H1 (cell line): Measurements from ENCODE around the gene GLE1. TPM values are rescaled to one million over a fixed set of nuclear protein-coding genes. Genes with fewer than 3 reads are reported as not detected.

ENCODE experiments used
- CTCF ChIA-PET: fragments of 300-600 bp; sonication (Branson Sonifier 250); formaldehyde crosslinking; loops from one replicate; lab custom pipeline; 2021; ENCODE audit not compliant: partially characterized antibody; lab: Charles Lee
- POLR2A ChIA-PET: fragments of 300-600 bp; sonication (Branson Sonifier 250); formaldehyde crosslinking; loops from one replicate; lab custom pipeline; 2021; ENCODE audit warnings: inconsistent platforms; ENCODE audit not compliant: partially characterized antibody; lab: Charles Lee
- DNase-seq, 2 experiments: peaks; one replicate each; pipeline versions ENCODE4 v3.0.0 to v3.0.0-alpha.2; 2010 to 2022; ENCODE audit warnings: low spot score in 2 of 2, low read depth in 1 of 2, mixed read lengths in 1 of 2
- FAIRE-seq: peaks from 2 replicates; lab custom pipeline; 2011; peaks lifted over from hg19 to GRCh38; lab: Jason Lieb, UNC
- H2AFZ ChIP-seq: 2 replicates; pipeline ENCODE4 v1.8.1; 2012; ENCODE audit warnings: low read length, inconsistent platforms
- H2AK5ac ChIP-seq: 2 replicates; pipeline ENCODE4 v1.6.1; 2013; ENCODE audit warnings: low read depth, low read length
- H2BK120ac ChIP-seq: replicated peaks from 2 replicates; pipeline ENCODE3; 2013; ENCODE audit warnings: low read depth, low read length, inconsistent platforms
- H2BK12ac ChIP-seq: 2 replicates; pipeline ENCODE4 v1.6.1; 2013; ENCODE audit warnings: low read depth, low read length
- H2BK15ac ChIP-seq: 2 replicates; pipeline ENCODE4 v1.6.1; 2013; ENCODE audit warnings: low read length
- H2BK20ac ChIP-seq: 2 replicates; pipeline ENCODE4 v1.6.1; 2013; ENCODE audit warnings: low read length
- H2BK5ac ChIP-seq: 2 replicates; pipeline ENCODE4 v1.6.1; 2013; ENCODE audit warnings: low read depth, low read length
- H3K14ac ChIP-seq: 2 replicates; pipeline ENCODE4 v1.6.1; 2013; ENCODE audit warnings: inconsistent platforms; ENCODE audit not compliant: insufficient read length
- H3K18ac ChIP-seq: 2 replicates; pipeline ENCODE4 v1.6.1; 2013; ENCODE audit warnings: low read length; ENCODE audit errors: extremely low read depth
- H3K23ac ChIP-seq: 2 replicates; pipeline ENCODE4 v1.6.1; 2013; ENCODE audit warnings: inconsistent platforms; ENCODE audit not compliant: insufficient read length
- H3K23me2 ChIP-seq: 2 replicates; pipeline ENCODE4 v1.6.1; 2013; ENCODE audit warnings: low read depth, low read length
- H3K27ac ChIP-seq: 2 replicates; pipeline ENCODE4 v1.6.1; 2011; ENCODE audit warnings: low read depth, low read length, inconsistent platforms
- H3K27me3 ChIP-seq, 4 experiments: replicated peaks in 1 of 4; 1 replicate in 1 of 4; 2 replicates in 3 of 4; pipeline versions ENCODE4 v1.6.1 to v1.8.1; 2011 to 2013; ENCODE audit warnings: low read length in 3 of 4, mild to moderate bottlenecking in 3 of 4, inconsistent platforms in 2 of 4, mixed read lengths in 2 of 4, moderate library complexity in 1 of 4; ENCODE audit not compliant: control insufficient read depth in 3 of 4, insufficient read depth in 3 of 4; ENCODE audit errors: extremely low read depth in 1 of 4
- H3K36me3 ChIP-seq, 4 experiments: 2 replicates each; pipeline versions ENCODE4 v1.6.1 to v1.8.1; 2011 to 2013; ENCODE audit warnings: mild to moderate bottlenecking in 4 of 4, low read length in 3 of 4, moderate library complexity in 2 of 4, control low read depth in 1 of 4, inconsistent platforms in 1 of 4; ENCODE audit not compliant: insufficient read depth in 4 of 4, control insufficient read depth in 2 of 4
- H3K4ac ChIP-seq: replicated peaks from 2 replicates; pipeline ENCODE3; 2013; ENCODE audit warnings: low read length, low read depth, mixed read lengths, inconsistent platforms; ENCODE audit not compliant: insufficient read length
- H3K4me1 ChIP-seq, 4 experiments: replicated peaks in 1 of 4; 1 replicate in 1 of 4; 2 replicates in 3 of 4; pipeline versions ENCODE4 v1.6.1 to v1.8.1; 2011 to 2013; ENCODE audit warnings: low read length in 3 of 4, inconsistent platforms in 2 of 4, mixed read lengths in 1 of 4; ENCODE audit not compliant: insufficient read depth in 4 of 4, control insufficient read depth in 3 of 4
- H3K4me2 ChIP-seq, 2 experiments: 2 replicates each; pipeline versions ENCODE4 v1.6.1 to v1.8.1; 2011 to 2013; ENCODE audit warnings: low read depth in 2 of 2, low read length in 2 of 2, control low read depth in 1 of 2, inconsistent platforms in 1 of 2, mild to moderate bottlenecking in 1 of 2; ENCODE audit not compliant: insufficient read depth in 1 of 2
- H3K4me3 ChIP-seq, 4 experiments: fragments of 200-600, 300-600 bp in 1 of 4; sonication (generic), shearing (Covaris generic), sonication (Bioruptor Twin) in 1 of 4; 2 replicates each; pipeline versions ENCODE4 v1.5.1 to v1.8.1; 2011 to 2016; ENCODE audit warnings: low read length in 4 of 4, low read depth in 3 of 4, control low read depth in 2 of 4, inconsistent platforms in 2 of 4, mild to moderate bottlenecking in 2 of 4, mixed read lengths in 1 of 4, moderate library complexity in 1 of 4; ENCODE audit not compliant: insufficient read depth in 2 of 4; ENCODE audit errors: extremely low read depth in 1 of 4
- H3K56ac ChIP-seq: replicated peaks from 2 replicates; pipeline ENCODE3; 2013; ENCODE audit warnings: low read depth, mild to moderate bottlenecking, mixed read lengths, low read length, inconsistent platforms; ENCODE audit not compliant: insufficient read length
- H3K79me1 ChIP-seq: 2 replicates; pipeline ENCODE4 v1.6.1; 2013; ENCODE audit warnings: low read depth, low read length, control low read depth
- H3K79me2 ChIP-seq, 2 experiments: 2 replicates each; pipeline versions ENCODE4 v1.6.1 to v1.8.1; 2012 to 2013; ENCODE audit warnings: low read length in 2 of 2, mild to moderate bottlenecking in 2 of 2, inconsistent platforms in 1 of 2; ENCODE audit not compliant: insufficient read depth in 2 of 2, control insufficient read depth in 1 of 2
- H3K9ac ChIP-seq, 4 experiments: replicated peaks in 1 of 4; 1 replicate in 1 of 4; 2 replicates in 3 of 4; pipeline versions ENCODE4 v1.6.1 to v1.8.1; 2011 to 2013; ENCODE audit warnings: low read depth in 3 of 4, low read length in 3 of 4, control low read depth in 2 of 4, mild to moderate bottlenecking in 2 of 4, moderate library complexity in 2 of 4, inconsistent platforms in 1 of 4; ENCODE audit errors: extremely low read depth in 1 of 4
- H3K9me3 ChIP-seq, 2 experiments: 2 replicates each; pipeline versions ENCODE4 v1.6.1 to v1.8.1; 2012 to 2013; ENCODE audit warnings: mild to moderate bottlenecking in 2 of 2, moderate library complexity in 2 of 2, control low read depth in 1 of 2, inconsistent platforms in 1 of 2, low read depth in 1 of 2, low read length in 1 of 2, mixed read lengths in 1 of 2; ENCODE audit not compliant: insufficient read depth in 2 of 2
- H4K20me1 ChIP-seq, 2 experiments: replicated peaks in 1 of 2; 2 replicates each; pipeline versions ENCODE3 to v1.8.1; 2011 to 2013; ENCODE audit warnings: inconsistent platforms in 2 of 2, low read length in 2 of 2, mild to moderate bottlenecking in 1 of 2; ENCODE audit not compliant: insufficient read depth in 2 of 2, control insufficient read depth in 1 of 2
- H4K5ac ChIP-seq: 2 replicates; pipeline ENCODE4 v1.6.1; 2013; ENCODE audit warnings: low read length, low read depth, mixed read lengths, inconsistent platforms; ENCODE audit not compliant: insufficient read length
- H4K8ac ChIP-seq: 2 replicates; pipeline ENCODE4 v1.8.0; 2013; ENCODE audit warnings: mild to moderate bottlenecking, moderate library complexity, low read length, inconsistent platforms; ENCODE audit not compliant: insufficient read depth; ENCODE audit errors: extremely low read depth
- H4K91ac ChIP-seq: replicated peaks from 2 replicates; pipeline ENCODE3; 2013; ENCODE audit warnings: low read length, mixed read lengths, inconsistent platforms; ENCODE audit not compliant: insufficient read length
- ATF2 ChIP-seq: IDR thresholded peaks from 2 replicates; pipeline ENCODE4 v1.6.1; 2012; ENCODE audit warnings: low read length, inconsistent platforms
- BCL11A ChIP-seq, 2 experiments: IDR thresholded peaks; one replicate each; pipeline ENCODE4 v1.6.1; 2011; ENCODE audit warnings: low read depth in 2 of 2, low read length in 2 of 2, mild to moderate bottlenecking in 2 of 2
- FOSL1 ChIP-seq: IDR thresholded peaks from 2 replicates; pipeline ENCODE4 v1.6.1; 2011; ENCODE audit warnings: mild to moderate bottlenecking, low read depth, low read length, moderate library complexity; ENCODE audit not compliant: insufficient read depth
- HDAC6 ChIP-seq: IDR thresholded peaks from one replicate; pipeline ENCODE4 v1.7.1; 2012; ENCODE audit warnings: low read depth, mild to moderate bottlenecking, inconsistent platforms, low read length, moderate library complexity
- JUND ChIP-seq: IDR thresholded peaks from 2 replicates; pipeline ENCODE4 v1.6.1; 2011; ENCODE audit warnings: mild to moderate bottlenecking, improper control_type of control experiment, low read length
- KDM1A ChIP-seq: fragments of 200-600, 300-600 bp; sonication (generic); IDR thresholded peaks from 2 replicates; pipeline ENCODE4 v1.7.1; 2016; ENCODE audit warnings: mild to moderate bottlenecking, low read length, borderline replicate concordance
- MAX ChIP-seq: IDR thresholded peaks from 2 replicates; pipeline ENCODE4 v1.6.1; 2012; ENCODE audit warnings: inconsistent platforms
- PHF8 ChIP-seq: fragments of 200-600 bp; sonication (generic); conservative IDR thresholded peaks from 2 replicates; pipeline ENCODE4 v1.7.1; 2012; ENCODE audit warnings: low read depth, mild to moderate bottlenecking, inconsistent platforms, low read length, moderate library complexity
- RFX5 ChIP-seq: IDR thresholded peaks from 2 replicates; pipeline ENCODE4 v1.6.1; 2011; ENCODE audit warnings: low read depth, low read length, improper control_type of control experiment, borderline replicate concordance
- TAF7 ChIP-seq: optimal IDR thresholded peaks from 2 replicates; pipeline ENCODE3; 2011; ENCODE audit warnings: low read depth, mild to moderate bottlenecking, inconsistent platforms, low read length, moderate library complexity, borderline replicate concordance
- WGBS, 2 experiments: shearing (Covaris generic) in 1 of 2; methylation state at CpG; one replicate each; pipeline versions ENCODE4 v1.1.6 to v1.1.7; 2013 to 2015; ENCODE audit warnings: low lambda C conversion rate in 2 of 2, mixed read lengths in 2 of 2, inconsistent platforms in 1 of 2, low coverage in 1 of 2, missing lambda C conversion rate in 1 of 2; ENCODE audit not compliant: insufficient replicate concordance in 2 of 2, insufficient coverage in 1 of 2, insufficient read length in 1 of 2; ENCODE audit errors: extremely low coverage in 1 of 2, missing lambda C conversion rate in 1 of 2; 5-methylcytosine and 5-hydroxymethylcytosine counted together
- polyA plus RNA-seq, 7 experiments: library from polyadenylated mRNA; depleted of rRNA in 3 of 7; stranded (reverse) in 5 of 7; unstranded in 2 of 7; fragments of >200 nt in 5 of 7; fragments of 200-250 nt in 2 of 7; gene quantifications; 1 replicate in 5 of 7; 2 replicates in 1 of 7; 4 replicates in 1 of 7; pipeline versions ENCODE4 v1.2.1 to v1.2.3, GENCODE V29; 2011 to 2013; ENCODE audit warnings: missing spikeins in 2 of 7, mixed read lengths in 2 of 7
- total RNA-seq: library from RNA; stranded (reverse); fragmentation: NEBNext Ultra II Directional; extraction: Animal tissue kit (Norgen Biotek cat#: 25700); gene quantifications from 2 replicates; pipeline ENCODE4 v1.2.1, GENCODE V29; 2021

The GLE1 gene
- total and polyA plus RNA-seq, 2 of the 8 experiments (the other 6 are each of a cell fraction or from before 2014, with no cell fraction given) = 9.6 to 14.9 TPM

GRCh38 chr9:128551657-128552152 lies 47.2 kb downstream of the GLE1 start:
- H4K8ac ChIP-seq = peak overlapping the region; percentile 90; the same call in 1 of the 2 replicates
- H3K27ac ChIP-seq = no peak overlapping the region
- peaks cover 2 to 8% of the 10 kb centered on the region in 2 experiments for H4K20me1 ChIP-seq
- H2AK5ac ChIP-seq = no peak overlapping the region
- POLR2A ChIA-PET = interaction anchor here (0.6 to 7.2 kb wide), 24 partner anchors 11 to 337 kb away, joined by 3 to 59 read pairs (median 4); partner anchors contain the start of genes GLE1, GOLGA2, ODF2 and SWI5
- H3K4me3 ChIP-seq = peak overlapping the region; percentile 49 to 96 (median 74)
- no peak overlapping the region; the same call in 1 of the 2 replicates for H2BK5ac ChIP-seq
- H3K23ac ChIP-seq = no peak overlapping the region
- CTCF ChIA-PET = interaction anchor here (0.6 to 1.3 kb wide), 4 partner anchors 43 to 191 kb away, joined by 3 to 4 read pairs (median 3); no protein-coding TSS in a partner anchor
- peak overlapping the region; percentile 62 to 82 for H3K4me2 ChIP-seq
- FAIRE-seq = no peak
- H2BK12ac ChIP-seq = no peak overlapping the region
- no peak overlapping the region for H2BK20ac ChIP-seq
- H3K9me3 ChIP-seq = no peaks in the 10 kb centered on the region
- H3K27me3 ChIP-seq = peaks cover 0 to 3% (median 0%) of the 10 kb centered on the region in 4 experiments; a peak in 3 of 7 replicates
- no peak overlapping the region for H2BK120ac ChIP-seq
- H4K5ac ChIP-seq = no peak overlapping the region
- H3K79me1 ChIP-seq = no peaks in the 10 kb centered on the region
- H3K4me1 ChIP-seq = peaks cover 10 to 17% (median 15%) of the 10 kb centered on the region in 4 experiments
- no peak for DNase-seq
- no peak overlapping the region for H3K18ac ChIP-seq
- H4K91ac ChIP-seq = no peak overlapping the region
- no peak overlapping the region for H2AFZ ChIP-seq
- peak overlapping the region; percentile 22 to 66 (median 46); a peak in 6 of 7 replicates for H3K9ac ChIP-seq
- H3K4ac ChIP-seq = no peak overlapping the region
- 15% methylated on average over 10 of the region's 22 CpGs; no CpG with 5 or more reads in 1 of the 2 experiments for WGBS, 2 experiments
- no peaks in the 10 kb centered on the region for H3K36me3 ChIP-seq
- peaks cover 0 to 38% of the 10 kb centered on the region in 2 experiments; a peak in 2 of 4 replicates for H3K79me2 ChIP-seq
- TF ChIP-seq RFX5 (no peak), MAX (no peak), FOSL1 (no peak), ATF2 (no peak), KDM1A (no peak), PHF8 (peak; percentile 9; the same call in 1 of the 2 replicates), BCL11A (IDR thresholded peaks at IDR 0.05; ENCODE audit: low read depth in 2 of 2, low read length in 2 of 2) (no peak), JUND (peak; percentile 64), TAF7 (no peak), HDAC6 (no peak)
- TF ChIP-seq, all 59 proteins: peak for 2
- no peak overlapping the region for H3K56ac ChIP-seq
- no peak overlapping the region for H3K14ac ChIP-seq
- no peak overlapping the region for H2BK15ac ChIP-seq
- peaks cover 5% of the 10 kb centered on the region for H3K23me2 ChIP-seq
